GM12875 (cell line): ENCODE data around the gene SPINK5.
A peak's percentile ranks its signal among the peaks of the same experiment; 100 is the strongest.

Experiments used
- H3K4me3 ChIP-seq: one replicate; pipeline ENCODE4 v1.5.1; 2011; ENCODE audit warnings: low read depth, low read length, control low read depth
- CTCF ChIP-seq: IDR thresholded peaks from 2 replicates; pipeline ENCODE4 v1.5.1; 2011; ENCODE audit warnings: low read depth, mild to moderate bottlenecking, control low read depth, inconsistent platforms, low read length, moderate library complexity, borderline replicate concordance; ENCODE audit not compliant: insufficient read depth

Gene SPINK5

GRCh38 chr5:148152781-148153180 lies 89.0 kb downstream of the SPINK5 start:
- H3K4me3 ChIP-seq = no peak overlapping the region
- no peak for TF ChIP-seq CTCF

GRCh38 chr5:148156609-148157008 lies 92.8 kb downstream of the SPINK5 start:
- H3K4me3 ChIP-seq = no peak overlapping the region
- no peak for TF ChIP-seq CTCF

- TF ChIP-seq CTCF = no peak
- no peak overlapping the region for H3K4me3 ChIP-seq
Measured at GRCh38 chr5:148162038-148162437, 98.3 kb downstream of the SPINK5 start.

- no peak overlapping the region for H3K4me3 ChIP-seq
- 0 out of 2 replicates have a peak, but pooled peaks have one; percentile 2 for TF ChIP-seq CTCF
Measured at GRCh38 chr5:148163345-148163744, 99.6 kb downstream of the SPINK5 start.

- no peak for TF ChIP-seq CTCF
- no peak overlapping the region for H3K4me3 ChIP-seq
Measured at GRCh38 chr5:148166550-148167283, 102.9 kb downstream of the SPINK5 start.

GRCh38 chr5:148168246-148168645 lies 104.5 kb downstream of the SPINK5 start, which contains the start of gene SPINK14:
Gene SPINK14, plus strand, starts transcription at chr5:148168546. Its CDS starts 1,187 bp downstream, at chr5:148169733.
- H3K4me3 ChIP-seq = no peak within 1 kb of the TSS
- TF ChIP-seq CTCF = no peak

- H3K4me3 ChIP-seq = no peak overlapping the region
- TF ChIP-seq CTCF = no peak
Measured at GRCh38 chr5:148172377-148172776, 108.6 kb downstream of the SPINK5 start.
